Neuronal stem cell (in vitro differentiated cells): Measurements from ENCODE around the gene DNAJC18.
"Not testable (repeated sequence)": the region's sequence is repeated elsewhere in the genome, so short reads cannot be mapped to it uniquely, and the experiment has no call there.

Source experiments
- DNase-seq: peaks from one replicate; pipeline ENCODE4 v3.0.0-alpha.2; 2013; ENCODE audit warnings: low spot score
- H2AFZ ChIP-seq: one replicate; pipeline ENCODE4 v1.6.1; 2013; ENCODE audit warnings: mild to moderate bottlenecking, low read length, inconsistent platforms
- H2AK5ac ChIP-seq: 2 replicates; pipeline ENCODE4 v1.6.1; 2013; ENCODE audit warnings: low read depth, mild to moderate bottlenecking, inconsistent platforms, low read length, moderate library complexity, mixed read lengths
- H2BK120ac ChIP-seq: 2 replicates; pipeline ENCODE4 v1.6.1; 2013; ENCODE audit warnings: low read depth, mild to moderate bottlenecking, inconsistent platforms, low read length, moderate library complexity, mixed read lengths
- H2BK12ac ChIP-seq: one replicate; pipeline ENCODE4 v1.6.1; 2013; ENCODE audit warnings: low read length, inconsistent platforms
- H2BK15ac ChIP-seq: 2 replicates; pipeline ENCODE4 v1.6.1; 2013; ENCODE audit warnings: mild to moderate bottlenecking, low read length, inconsistent platforms, mixed read lengths
- H2BK5ac ChIP-seq: one replicate; pipeline ENCODE4 v1.6.1; 2013; ENCODE audit warnings: inconsistent platforms, mild to moderate bottlenecking, low read length, moderate library complexity
- H3K14ac ChIP-seq: one replicate; pipeline ENCODE4 v1.6.1; 2013; ENCODE audit warnings: low read length, inconsistent platforms
- H3K18ac ChIP-seq: 2 replicates; pipeline ENCODE4 v1.6.1; 2013; ENCODE audit warnings: low read length, inconsistent platforms
- H3K23ac ChIP-seq: 2 replicates; pipeline ENCODE4 v1.6.1; 2013; ENCODE audit warnings: low read depth, mild to moderate bottlenecking, mixed read lengths, low read length, inconsistent platforms; ENCODE audit not compliant: poor library complexity
- H3K27ac ChIP-seq: replicated peaks from 3 replicates; pipeline ENCODE4 v1.5.1; 2013; ENCODE audit warnings: low read length, inconsistent platforms
- H3K27me3 ChIP-seq, 3 experiments: 2 replicates each; pipeline ENCODE4 v1.6.1; 2013; ENCODE audit warnings: low read length in 3 of 3, mild to moderate bottlenecking in 2 of 3, inconsistent platforms in 1 of 3, low read depth in 1 of 3, mixed read lengths in 1 of 3, moderate library complexity in 1 of 3; ENCODE audit not compliant: control insufficient read depth in 3 of 3, insufficient read depth in 3 of 3
- H3K36me3 ChIP-seq, 2 donors: replicated peaks in 1 of 2; 2 replicates each; pipeline ENCODE4 v1.6.1; 2013; ENCODE audit warnings: low read length in 2 of 2; ENCODE audit not compliant: control insufficient read depth in 2 of 2, insufficient read depth in 2 of 2
- H3K4ac ChIP-seq: 2 replicates; pipeline ENCODE4 v1.6.1; 2013; ENCODE audit warnings: inconsistent platforms, mild to moderate bottlenecking, low read length, moderate library complexity
- H3K4me1 ChIP-seq, 2 donors: 1 replicate in 1 of 2; 2 replicates in 1 of 2; pipeline ENCODE4 v1.6.1; 2013; ENCODE audit warnings: low read length in 2 of 2, low read depth in 1 of 2; ENCODE audit not compliant: control insufficient read depth in 2 of 2, insufficient read depth in 1 of 2
- H3K4me2 ChIP-seq: one replicate; pipeline ENCODE4 v1.6.1; 2013; ENCODE audit warnings: mild to moderate bottlenecking, low read length, inconsistent platforms; ENCODE audit not compliant: insufficient read depth, poor library complexity, severe bottlenecking
- H3K4me3 ChIP-seq, 2 donors: 2 replicates each; pipeline ENCODE4 v1.5.1; 2013; ENCODE audit warnings: low read length in 2 of 2, mild to moderate bottlenecking in 2 of 2, inconsistent platforms in 1 of 2, moderate library complexity in 1 of 2
- H3K79me1 ChIP-seq: one replicate; pipeline ENCODE4 v1.6.1; 2013; ENCODE audit warnings: low read depth, mild to moderate bottlenecking, inconsistent platforms, low read length, moderate library complexity
- H3K9ac ChIP-seq: one replicate; pipeline ENCODE4 v1.6.1; 2013; ENCODE audit warnings: mild to moderate bottlenecking, low read depth, low read length, inconsistent platforms; ENCODE audit not compliant: poor library complexity
- H3K9me3 ChIP-seq, 2 donors: replicated peaks in 1 of 2; 2 replicates each; pipeline versions ENCODE3 to v1.6.1; 2013; ENCODE audit warnings: low read length in 2 of 2, mild to moderate bottlenecking in 2 of 2, inconsistent platforms in 1 of 2, low read depth in 1 of 2, mixed read lengths in 1 of 2, moderate library complexity in 1 of 2; ENCODE audit not compliant: control insufficient read depth in 2 of 2, insufficient read depth in 1 of 2
- H4K8ac ChIP-seq: one replicate; pipeline ENCODE4 v1.6.1; 2013; ENCODE audit warnings: low read depth, mild to moderate bottlenecking, inconsistent platforms, low read length, moderate library complexity
- H4K91ac ChIP-seq: one replicate; pipeline ENCODE4 v1.6.1; 2013; ENCODE audit warnings: low read length, low read depth, mild to moderate bottlenecking, inconsistent platforms; ENCODE audit not compliant: poor library complexity
- WGBS, 2 donors: extraction: QIAGEN DNeasy Blood & Tissue Kit; methylation state at CpG; one replicate each; pipeline ENCODE4 v1.1.7; 2013; ENCODE audit warnings: missing lambda C conversion rate in 2 of 2, mixed read lengths in 1 of 2; ENCODE audit not compliant: insufficient read length in 2 of 2, insufficient replicate concordance in 1 of 2; ENCODE audit errors: extremely low coverage in 2 of 2; 5-methylcytosine and 5-hydroxymethylcytosine counted together

Gene DNAJC18

GRCh38 chr5:139410121-139410992 is 29.0 kb downstream of the DNAJC18 start:
- no peak overlapping the region for H3K4me2 ChIP-seq
- no peak overlapping the region for H3K18ac ChIP-seq
- DNase-seq: no peak
- no peak overlapping the region for H2BK15ac ChIP-seq
- no peak overlapping the region for H2BK120ac ChIP-seq
- no peak overlapping the region for H2AK5ac ChIP-seq
- no peak overlapping the region for H4K91ac ChIP-seq
- no peak overlapping the region for H3K4me3 ChIP-seq
- no CpG with 5 or more reads among the region's 6 CpGs for WGBS, 2 donors
- no peaks in the 10 kb centered on the region for H3K27me3 ChIP-seq
- peaks cover 8 to 31% of the 10 kb centered on the region in 2 donors for H3K36me3 ChIP-seq
- H3K14ac ChIP-seq: no peak overlapping the region
- H2BK12ac ChIP-seq: no peak overlapping the region
- no peaks in the 10 kb centered on the region for H3K9me3 ChIP-seq
- no peak overlapping the region for H4K8ac ChIP-seq
- H2AFZ ChIP-seq: no peak overlapping the region
- no peak overlapping the region for H3K4ac ChIP-seq
- no peak overlapping the region for H2BK5ac ChIP-seq
- no peak overlapping the region for H3K27ac ChIP-seq
- H3K9ac ChIP-seq: no peak overlapping the region
- H3K4me1 ChIP-seq: no peaks in the 10 kb centered on the region
- H3K23ac ChIP-seq: no peak overlapping the region
- H3K79me1 ChIP-seq: no peaks in the 10 kb centered on the region

- H3K27ac ChIP-seq, H3K23ac ChIP-seq, H2BK15ac ChIP-seq, H3K14ac ChIP-seq, H3K9me3 ChIP-seq, H4K91ac ChIP-seq, H2BK120ac ChIP-seq, H3K4me3 ChIP-seq, H3K4me2 ChIP-seq, H4K8ac ChIP-seq, H2BK5ac ChIP-seq, H3K18ac ChIP-seq, H3K4ac ChIP-seq, DNase-seq, H3K9ac ChIP-seq, H3K79me1 ChIP-seq, H2AFZ ChIP-seq, H2BK12ac ChIP-seq, H3K27me3 ChIP-seq, H3K4me1 ChIP-seq, H2AK5ac ChIP-seq: not testable (repeated sequence)
- peaks cover 6 to 20% of the 10 kb centered on the region in 2 donors for H3K36me3 ChIP-seq
- WGBS, 2 donors: no CpG with 5 or more reads among the region's 5 CpGs
Measured at GRCh38 chr5:139409116-139409515, 30.2 kb downstream of the DNAJC18 start.

GRCh38 chr5:139408191-139408590 is 31.1 kb downstream of the DNAJC18 start:
- Histone ChIP-seq H3K4ac (no peak overlapping the region), H4K91ac (no peak overlapping the region), H4K8ac (no peak overlapping the region), H3K9ac (no peak overlapping the region), H3K36me3 (peaks cover 6 to 14% of the 10 kb centered on the region in 2 donors), H2AK5ac (no peak overlapping the region), H3K23ac (no peak overlapping the region), H3K27ac (no peak overlapping the region), H2BK15ac (no peak overlapping the region), H2BK120ac (no peak overlapping the region), H3K4me2 (no peak overlapping the region), H3K9me3 (no peaks in the 10 kb centered on the region), H2BK12ac (no peak overlapping the region), H3K14ac (no peak overlapping the region), H3K4me3 (no peak overlapping the region), H2BK5ac (no peak overlapping the region), H3K4me1 (peaks cover 3 to 6% of the 10 kb centered on the region in 2 donors), H2AFZ (no peak overlapping the region), H3K27me3 (no peaks in the 10 kb centered on the region), H3K79me1 (no peaks in the 10 kb centered on the region), H3K18ac (no peak overlapping the region)
- no CpG with 5 or more reads among the region's 7 CpGs for WGBS, 2 donors
- no peak for DNase-seq

- no peak overlapping the region for H2AFZ ChIP-seq
- no peak overlapping the region for H3K9ac ChIP-seq
- H2BK5ac ChIP-seq: no peak overlapping the region
- H4K91ac ChIP-seq: no peak overlapping the region
- no peak overlapping the region for H3K4me2 ChIP-seq
- peaks cover under 1 to 7% of the 10 kb centered on the region in 2 donors for H3K36me3 ChIP-seq
- H3K27me3 ChIP-seq: no peaks in the 10 kb centered on the region
- no peak overlapping the region for H2AK5ac ChIP-seq
- DNase-seq: no peak
- no peak overlapping the region for H3K14ac ChIP-seq
- no peak overlapping the region for H3K23ac ChIP-seq
- no peaks in the 10 kb centered on the region for H3K79me1 ChIP-seq
- H2BK120ac ChIP-seq: no peak overlapping the region
- H3K4me3 ChIP-seq: no peak overlapping the region
- no peaks in the 10 kb centered on the region for H3K9me3 ChIP-seq
- H2BK12ac ChIP-seq: no peak overlapping the region
- no peak overlapping the region for H3K4ac ChIP-seq
- H4K8ac ChIP-seq: no peak overlapping the region
- H3K27ac ChIP-seq: no peak overlapping the region
- H3K18ac ChIP-seq: no peak overlapping the region
- H3K4me1 ChIP-seq: peaks cover 4 to 6% of the 10 kb centered on the region in 2 donors
- H2BK15ac ChIP-seq: no peak overlapping the region
Measured at GRCh38 chr5:139407517-139407916, 31.8 kb downstream of the DNAJC18 start.
